NK-92 treated with Interleukin-12 subunit alpha and Interleukin-12 subunit beta, amount 100 ng/mL, for 24 hours (cell line): ENCODE data around the gene HOXC12.

Source experiments
- DNase-seq: peaks from one replicate; lab custom pipeline; 2025; lab: John Stamatoyannopoulos, UW

The HOXC12 gene

GRCh38 chr12:53940443-53941014 lies 14.2 kb upstream of the HOXC12 start:
- no peak for DNase-seq

GRCh38 chr12:53941187-53941586 lies 13.5 kb upstream of the HOXC12 start:
- no peak for DNase-seq

GRCh38 chr12:53941750-53942149 lies 13.0 kb upstream of the HOXC12 start:
- DNase-seq, result no peak

GRCh38 chr12:53942467-53942997 lies 12.2 kb upstream of the HOXC12 start:
- no peak for DNase-seq

- no peak for DNase-seq
These were observed 10.5 kb upstream of the HOXC12 start for GRCh38 chr12:53944209-53944608.

GRCh38 chr12:53944907-53945847 lies 9.5 kb upstream of the HOXC12 start:
- DNase-seq, result no peak

- DNase-seq, result no peak
These were observed 7.0 kb upstream of the HOXC12 start for GRCh38 chr12:53947743-53948142.

- no peak for DNase-seq
These were observed 5.8 kb upstream of the HOXC12 start for GRCh38 chr12:53948650-53949593.

GRCh38 chr12:53949631-53950436 lies 4.9 kb upstream of the HOXC12 start:
- no peak for DNase-seq

- DNase-seq, result no peak
These were observed 4.3 kb upstream of the HOXC12 start for GRCh38 chr12:53950437-53950773.

GRCh38 chr12:53950789-53951576 lies 3.7 kb upstream of the HOXC12 start:
- no peak for DNase-seq

GRCh38 chr12:53951577-53952334 lies 2.9 kb upstream of the HOXC12 start:
- DNase-seq, result no peak

- DNase-seq, result no peak
These were observed 2.4 kb upstream of the HOXC12 start for GRCh38 chr12:53952335-53952694.

- DNase-seq, result no peak
These were observed 1.6 kb upstream of the HOXC12 start for GRCh38 chr12:53952871-53953734.

- no peak for DNase-seq
These were observed 641 bp upstream of the HOXC12 start for GRCh38 chr12:53953831-53954693.

GRCh38 chr12:53955036-53955775 lies 503 bp downstream of the HOXC12 start:
- DNase-seq, result no peak

GRCh38 chr12:53955776-53956250 lies 1.1 kb downstream of the HOXC12 start:
- no peak for DNase-seq
